ENCODE data around the gene ARHGAP10.

The ARHGAP10 gene

DNA sequence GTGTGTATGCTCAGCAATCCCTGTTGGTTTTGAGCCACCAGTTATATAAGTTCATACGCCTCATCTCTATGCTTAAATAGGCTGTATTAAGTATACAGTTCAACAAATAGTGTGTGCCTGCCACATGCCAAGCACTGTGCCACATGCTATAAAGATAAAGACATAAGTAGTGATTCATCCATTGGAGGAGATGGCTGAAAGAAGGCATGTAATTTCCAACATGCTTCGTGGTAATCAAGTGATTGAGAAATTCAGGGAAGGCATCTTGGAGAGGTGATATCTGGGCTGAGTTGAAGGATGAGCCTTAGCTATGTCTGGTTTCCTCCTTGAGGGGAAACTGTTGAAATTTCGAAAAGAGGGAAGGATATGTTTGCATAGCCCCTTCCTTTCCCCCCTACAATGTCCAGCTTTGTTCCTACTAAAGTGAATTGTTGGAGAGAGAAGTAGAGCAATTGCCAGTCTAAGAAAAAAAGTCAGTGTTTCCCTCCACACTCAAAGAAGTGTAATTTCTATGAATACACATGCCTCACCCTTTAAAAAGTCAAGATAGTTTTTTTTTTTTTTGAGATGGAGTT, 96.5 kb downstream of the ARHGAP10 start:
- DNase-seq: no peak

DNA sequence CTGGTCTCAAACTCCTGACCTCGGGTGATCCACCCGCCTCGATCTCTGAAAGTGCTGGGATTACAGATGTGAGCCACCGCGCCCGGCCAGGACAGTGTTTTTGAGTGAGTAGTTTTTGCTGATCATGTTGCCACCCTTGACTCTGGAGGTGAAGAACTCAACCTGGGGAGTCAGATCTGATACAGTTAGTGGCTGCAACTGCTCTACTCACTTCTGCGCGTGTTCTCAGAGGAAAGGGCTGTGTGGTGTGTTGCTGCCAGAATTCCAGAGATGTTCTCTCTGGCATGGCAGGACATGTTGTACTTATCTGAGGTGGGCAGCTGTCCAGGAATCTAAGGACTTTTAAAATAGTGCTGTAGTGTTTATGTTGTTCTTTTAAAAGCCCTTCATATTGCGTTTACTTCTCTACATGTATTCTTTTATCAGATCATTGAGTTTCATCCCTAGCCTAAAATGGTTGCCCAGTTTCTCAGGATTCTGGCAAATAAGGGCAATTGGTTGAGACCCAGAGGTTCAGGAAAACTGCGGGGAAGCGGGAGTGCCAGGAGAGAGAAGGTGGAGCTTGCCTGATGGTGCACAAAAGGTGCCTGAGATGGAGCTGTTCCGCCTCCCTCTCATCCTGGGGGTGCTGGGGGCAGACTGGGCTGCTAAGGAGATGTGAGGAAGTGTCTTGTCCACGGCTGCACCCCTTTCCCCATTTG, 97.7 kb downstream of the ARHGAP10 start:
- DNase-seq: no peak

DNA sequence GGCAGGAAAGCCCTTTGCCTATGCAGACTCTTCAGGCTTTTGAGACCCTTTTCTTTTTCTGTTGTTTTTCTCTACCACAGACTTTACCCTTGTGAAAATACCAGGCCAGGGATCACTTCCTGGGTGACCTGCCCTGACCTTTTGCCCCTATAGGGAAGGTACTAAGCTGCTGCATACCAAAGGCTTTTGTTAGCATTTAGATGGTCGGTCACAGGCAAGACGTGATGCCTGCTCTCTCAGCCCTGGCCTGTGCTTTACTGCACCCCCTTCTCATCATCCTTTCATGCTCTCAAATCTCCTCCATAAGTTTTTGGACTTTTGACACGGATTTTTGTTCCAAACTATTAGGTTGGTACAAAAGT, 98.2 kb downstream of the ARHGAP10 start:
- no peak for DNase-seq

DNA sequence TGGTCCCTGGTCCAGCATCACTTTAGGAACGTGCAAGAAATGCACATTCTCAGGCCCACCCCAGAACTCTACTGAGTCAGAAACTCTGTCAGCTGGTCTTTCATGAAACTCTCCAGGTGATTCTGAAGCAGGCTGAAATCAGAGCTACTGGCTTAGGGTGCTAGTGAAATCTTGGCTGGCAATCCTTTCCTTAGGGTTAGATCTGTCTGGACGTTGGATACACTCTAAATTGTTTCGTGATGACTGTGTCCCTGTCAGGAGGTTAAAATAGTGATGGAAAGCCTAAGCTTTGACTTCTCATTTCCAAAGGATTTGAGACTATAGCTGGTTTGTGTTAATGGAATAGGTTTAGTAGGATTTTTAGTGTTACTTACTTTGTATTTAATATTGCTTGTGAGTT, 99.1 kb downstream of the ARHGAP10 start:
- DNase-seq: no peak

DNA sequence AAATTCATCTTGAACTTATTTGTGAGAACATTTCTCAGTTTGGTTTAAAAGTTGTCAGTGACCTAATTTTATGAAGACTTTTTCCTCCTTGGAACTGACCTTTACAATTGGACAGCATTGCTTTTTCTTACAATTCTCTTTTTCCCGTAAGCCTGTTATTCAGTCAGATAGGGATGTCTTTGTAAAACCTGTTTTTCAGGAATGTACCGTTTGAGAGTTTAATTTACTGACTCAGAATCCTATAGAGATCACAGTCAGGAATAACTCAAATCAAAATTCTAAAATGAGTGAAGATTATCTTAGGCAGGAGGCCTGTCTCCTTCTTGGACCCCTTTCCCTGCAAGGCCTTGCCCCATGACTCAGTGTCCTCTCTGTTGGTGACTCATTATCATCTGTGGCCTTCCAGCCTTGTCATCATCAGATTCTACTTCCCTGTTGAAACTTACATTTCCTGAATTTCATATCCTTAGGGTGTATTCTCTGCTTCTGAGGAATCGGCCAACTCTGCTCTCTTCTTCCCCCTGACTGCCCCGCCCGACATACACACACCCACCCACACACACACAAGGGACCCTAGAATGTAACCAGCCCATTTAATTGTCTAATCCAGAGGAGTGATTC, 99.8 kb downstream of the ARHGAP10 start:
- DNase-seq: peak; percentile 63

DNA sequence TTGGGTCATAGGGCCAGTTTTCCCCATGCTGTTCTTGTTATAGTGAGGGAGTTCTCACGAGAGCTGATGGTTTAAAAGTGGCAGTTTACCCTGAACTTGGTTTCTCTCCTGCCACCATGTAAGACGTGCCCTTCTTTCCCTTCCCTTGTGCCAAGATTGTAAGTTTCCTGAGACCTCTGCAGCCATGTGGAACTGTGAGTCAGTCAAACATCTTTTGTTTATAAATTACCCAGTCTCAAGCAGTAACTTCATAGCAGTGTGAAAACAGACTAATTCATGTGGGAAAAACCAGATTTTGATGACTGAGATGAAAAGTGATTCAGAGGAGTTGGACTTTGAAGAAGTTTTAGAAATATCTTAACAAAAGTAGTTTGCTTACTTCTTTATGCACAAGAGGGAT, 101.4 kb downstream of the ARHGAP10 start:
- no peak for DNase-seq

DNA sequence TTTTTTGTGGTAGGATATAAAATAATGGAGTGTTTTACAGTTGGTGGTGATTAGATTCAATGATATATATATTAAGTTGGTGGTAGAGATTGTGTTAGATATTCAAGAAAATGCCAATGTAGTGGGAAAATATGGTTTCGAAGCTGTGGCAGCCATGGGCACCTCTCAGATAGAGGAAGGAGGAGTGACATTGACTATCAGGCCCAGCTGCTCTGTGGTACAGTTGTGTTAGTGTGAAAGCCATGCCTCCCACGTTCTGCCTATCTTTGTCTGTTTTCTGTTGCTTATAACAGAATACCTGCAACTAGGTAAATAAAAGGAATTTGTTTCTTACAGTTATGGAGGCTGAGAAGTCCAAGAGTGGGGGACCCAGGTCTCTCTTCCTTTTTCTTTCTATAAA, 101.9 kb downstream of the ARHGAP10 start:
- no peak for DNase-seq

DNA sequence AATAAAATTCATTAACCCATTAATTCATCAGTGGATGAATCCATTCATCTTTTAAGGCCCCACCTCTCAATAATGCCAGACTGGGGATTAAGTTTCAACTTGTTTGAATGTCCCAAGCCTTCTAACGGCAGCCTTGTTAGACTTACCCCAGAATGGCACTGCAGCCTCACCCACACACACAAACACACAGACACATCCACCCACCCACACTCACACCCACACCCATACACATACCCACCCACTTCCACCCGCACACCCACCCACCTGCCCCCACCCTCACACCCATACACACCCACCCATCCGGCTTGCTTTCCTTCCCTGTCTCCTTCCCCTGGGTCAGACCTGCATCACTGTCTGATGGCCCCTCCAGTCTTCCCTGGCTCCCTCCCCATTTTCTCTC, 102.6 kb downstream of the ARHGAP10 start:
- no peak for DNase-seq

DNA sequence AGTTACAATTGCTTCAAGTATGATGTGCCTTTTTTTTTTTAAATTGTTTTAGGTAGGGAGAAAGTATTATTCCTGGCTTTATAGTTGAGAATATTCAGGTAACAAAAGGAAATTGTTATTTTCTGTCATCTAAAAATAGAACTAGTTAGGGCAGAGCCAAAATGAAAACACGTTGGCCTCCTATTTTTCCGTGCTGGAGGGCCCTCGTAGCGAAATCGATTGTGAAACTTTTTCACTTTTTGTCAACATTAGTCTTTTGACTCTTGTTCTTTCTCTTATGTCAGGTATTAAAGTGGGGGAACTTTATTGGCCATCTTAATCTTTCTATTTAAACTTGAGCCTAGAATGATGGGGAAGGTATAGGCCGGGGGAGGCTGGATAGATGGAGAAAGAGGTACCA, 104.9 kb downstream of the ARHGAP10 start:
- DNase-seq: no peak

DNA sequence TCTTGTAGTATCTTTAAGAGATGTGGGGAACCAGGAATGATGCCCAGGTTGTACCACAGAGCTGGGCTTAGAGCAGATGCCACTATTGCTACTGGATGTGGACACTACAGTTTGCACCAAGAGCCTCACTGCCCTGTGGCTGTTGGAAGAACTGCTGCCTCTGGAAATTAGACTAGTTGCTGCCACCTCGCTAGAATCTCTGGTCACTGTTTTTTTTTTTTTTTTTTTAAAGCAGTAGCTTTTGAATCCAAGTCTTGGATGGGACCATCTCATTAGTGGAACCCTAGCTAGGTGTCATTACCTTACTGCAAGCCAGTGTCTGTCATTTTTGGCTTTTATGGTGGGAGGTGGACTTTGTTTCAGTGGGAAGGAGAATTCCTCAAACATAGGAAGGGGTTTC, 105.5 kb downstream of the ARHGAP10 start:
- DNase-seq: no peak

DNA sequence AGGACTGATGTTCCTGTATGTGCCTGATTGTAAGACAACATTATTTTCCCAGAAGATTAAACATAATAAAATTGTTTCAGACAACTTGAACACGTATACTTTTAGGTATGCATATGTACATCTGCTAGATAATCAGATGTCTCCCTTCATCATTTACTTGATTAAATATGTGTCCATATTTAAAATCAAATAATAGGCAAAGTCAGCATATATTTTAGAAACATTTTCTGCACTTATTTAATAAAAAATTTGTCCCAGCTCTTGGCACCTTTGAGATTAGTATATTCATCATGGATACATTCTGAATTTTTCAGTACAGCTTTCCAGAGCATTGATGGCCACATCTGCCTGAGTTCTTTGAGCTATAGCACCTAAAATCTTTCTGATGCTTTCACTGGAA, 106.0 kb downstream of the ARHGAP10 start:
- no peak for DNase-seq

DNA sequence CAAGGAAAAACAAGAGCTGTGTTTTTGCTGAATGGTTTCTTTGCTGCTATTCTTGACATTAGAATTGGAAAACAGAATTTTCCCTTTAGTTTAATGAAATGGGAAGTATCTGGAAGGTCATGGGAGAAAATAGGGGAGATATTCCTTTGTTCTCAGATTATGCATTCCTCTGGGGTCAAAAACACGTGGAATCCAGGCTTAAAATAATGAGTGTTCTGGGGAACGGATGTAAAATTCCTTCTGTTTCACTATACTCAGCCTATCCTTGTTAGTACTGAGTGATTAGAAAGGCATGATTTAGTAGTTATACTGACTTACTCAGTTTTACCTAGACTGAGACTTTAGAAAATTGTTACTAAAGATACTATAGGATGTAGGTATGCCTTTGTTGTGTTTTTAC, 107.3 kb downstream of the ARHGAP10 start:
- DNase-seq: no peak

DNA sequence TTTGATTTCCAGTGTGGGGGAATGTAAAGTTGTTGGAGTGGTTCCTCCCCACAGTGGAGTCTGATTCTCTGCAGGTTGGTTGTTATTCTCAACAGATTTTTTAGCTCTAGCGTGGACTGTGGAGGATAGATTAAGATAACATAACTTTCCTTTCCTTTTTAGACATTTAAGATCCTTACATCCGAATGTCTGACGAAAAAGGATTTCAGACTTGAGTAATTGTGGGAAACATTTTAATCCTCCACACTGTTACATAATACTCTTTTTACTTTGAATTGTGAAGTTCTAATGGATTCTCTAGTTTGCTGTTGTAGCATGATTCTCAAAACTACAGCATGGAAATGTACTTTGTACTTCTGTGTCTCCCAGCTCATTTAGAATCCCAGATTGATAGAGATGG, 107.8 kb downstream of the ARHGAP10 start:
- DNase-seq: no peak

DNA sequence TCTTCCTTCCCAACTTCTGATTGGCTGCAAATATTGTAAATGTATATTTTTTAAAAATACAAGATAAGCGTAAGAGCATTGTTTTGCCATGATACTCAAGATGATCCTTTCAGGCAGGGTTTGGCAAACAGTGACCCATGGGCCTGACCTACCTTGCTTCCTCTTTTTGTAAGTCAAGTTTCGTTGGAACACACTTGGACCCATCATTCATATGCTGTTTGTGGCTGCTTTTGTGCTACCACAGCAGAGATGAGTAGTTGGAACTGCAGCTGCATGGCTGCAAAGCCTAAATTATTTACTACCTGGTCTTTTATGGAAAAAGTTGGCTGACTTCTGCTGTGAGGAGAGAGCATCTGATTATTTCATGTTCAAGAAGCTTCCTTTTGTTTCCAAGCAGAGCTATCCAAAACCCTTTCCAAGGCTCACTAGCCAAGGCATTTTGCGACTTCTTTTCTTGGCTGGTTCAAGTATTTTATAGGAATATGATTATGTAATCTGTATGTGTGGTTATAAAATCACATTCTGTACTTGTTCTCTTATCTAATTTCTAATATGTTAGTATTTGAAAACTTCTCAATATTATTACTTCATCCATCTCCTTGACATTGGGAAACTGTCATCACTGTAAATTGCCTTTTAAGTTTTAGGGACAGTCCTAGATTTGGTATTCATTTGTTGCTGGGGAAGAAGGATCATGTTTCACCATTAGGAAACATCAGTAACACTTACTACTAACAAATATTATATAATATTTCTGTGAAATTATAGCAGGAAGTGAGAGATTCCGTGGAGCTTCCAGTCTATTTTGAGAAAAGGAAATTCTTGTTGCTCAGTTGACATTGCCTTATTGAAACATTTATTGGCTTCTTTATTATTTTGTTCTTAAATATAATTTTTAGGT, 109.2 kb downstream of the ARHGAP10 start:
- no peak for DNase-seq

DNA sequence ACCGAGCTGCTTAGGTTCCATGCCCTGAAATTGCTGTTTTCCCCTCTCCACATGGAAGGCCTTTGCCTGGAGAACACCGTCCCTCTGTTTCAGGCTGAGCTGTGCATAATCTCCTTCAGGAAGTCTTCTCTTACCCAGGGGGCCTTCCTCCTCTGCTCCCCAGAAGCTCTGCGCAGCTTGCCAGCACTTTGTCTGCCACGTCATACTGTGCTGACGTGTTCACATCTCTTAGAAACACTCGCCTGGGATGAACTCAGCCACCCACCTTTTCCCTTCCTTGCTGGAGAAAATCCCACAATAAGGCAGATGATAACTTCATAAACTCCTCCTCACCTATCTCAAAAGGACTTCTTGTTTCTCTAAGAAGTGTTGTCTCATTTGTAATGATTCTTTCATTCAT, 110.7 kb downstream of the ARHGAP10 start:
- no peak for DNase-seq

DNA sequence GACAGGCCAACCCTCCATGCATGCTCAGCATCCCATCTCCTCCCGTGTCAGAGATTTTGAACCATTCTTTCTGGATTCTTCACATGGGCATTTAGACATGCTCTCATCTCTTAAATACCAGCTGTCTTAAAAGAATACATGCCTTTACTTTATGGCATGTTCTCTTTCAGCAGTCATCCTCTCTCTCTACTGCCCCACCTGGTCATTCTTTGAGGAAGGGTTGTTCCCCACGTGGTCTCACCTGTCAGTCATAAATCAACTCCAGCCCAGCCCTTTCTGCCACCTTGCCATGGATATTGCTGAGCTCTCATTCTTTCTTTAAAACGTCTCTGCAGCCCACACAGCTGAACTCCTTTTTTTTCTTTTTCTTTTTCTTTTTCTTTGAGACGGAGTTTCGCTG, 111.3 kb downstream of the ARHGAP10 start:
- DNase-seq: no peak

DNA sequence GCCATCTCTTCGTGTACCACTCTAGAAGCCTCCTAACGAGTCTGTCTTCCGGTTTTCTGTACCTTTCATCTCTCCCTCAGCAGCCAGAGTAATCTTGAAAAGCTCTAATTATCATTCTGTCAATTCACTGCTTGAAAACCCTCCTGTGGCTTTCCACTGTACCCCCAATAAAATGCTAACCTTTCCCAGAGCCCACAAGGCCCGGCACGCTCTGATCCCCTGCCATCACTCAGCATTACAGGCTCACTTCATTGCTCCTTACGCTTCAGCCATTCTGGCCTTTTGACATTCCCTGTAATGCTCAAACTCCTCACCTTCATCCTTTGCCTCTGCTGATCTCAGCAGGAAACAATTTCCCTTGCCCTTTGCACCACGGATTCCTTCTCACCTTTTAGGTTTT, 112.9 kb downstream of the ARHGAP10 start:
- no peak for DNase-seq

DNA sequence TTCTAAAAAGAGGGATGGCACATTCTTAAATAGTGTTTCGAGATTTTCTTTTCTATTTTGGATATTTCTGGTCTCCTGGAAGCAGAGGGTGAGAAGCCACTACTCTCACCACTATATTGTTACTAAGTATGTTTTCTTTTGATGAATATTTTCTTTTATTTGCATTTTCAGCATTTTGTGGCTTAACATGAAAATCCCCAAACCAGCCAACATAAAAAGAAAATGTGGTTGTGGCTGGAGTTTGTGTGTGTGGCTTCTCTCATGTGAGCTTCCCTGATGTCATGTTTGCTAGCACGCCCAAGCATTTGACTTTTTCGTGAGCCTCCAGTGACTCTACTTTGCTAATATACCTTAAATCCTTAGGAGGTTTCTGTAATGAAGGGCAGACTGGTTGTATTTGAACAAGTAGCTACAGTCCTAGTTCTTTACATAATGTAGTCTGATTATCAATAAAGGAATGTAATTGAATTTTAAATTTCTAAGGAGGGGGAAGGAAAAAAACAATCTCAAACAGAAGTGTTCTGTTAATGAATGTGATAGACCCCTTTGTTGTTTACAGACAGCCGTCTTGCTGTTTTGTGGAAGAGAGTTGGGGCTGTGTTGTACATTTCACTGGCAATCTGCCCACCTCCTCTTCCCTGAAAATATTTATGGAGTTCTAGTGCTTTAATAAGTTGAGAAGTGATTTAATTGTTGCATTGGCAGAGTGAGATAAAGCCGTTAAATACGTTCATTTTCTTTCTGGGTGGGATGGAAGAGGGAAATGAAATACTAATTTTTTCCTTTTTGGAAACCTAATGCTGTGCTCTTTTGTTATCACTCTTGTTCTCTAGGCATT, 114.6 kb downstream of the ARHGAP10 start:
- no peak for DNase-seq

DNA sequence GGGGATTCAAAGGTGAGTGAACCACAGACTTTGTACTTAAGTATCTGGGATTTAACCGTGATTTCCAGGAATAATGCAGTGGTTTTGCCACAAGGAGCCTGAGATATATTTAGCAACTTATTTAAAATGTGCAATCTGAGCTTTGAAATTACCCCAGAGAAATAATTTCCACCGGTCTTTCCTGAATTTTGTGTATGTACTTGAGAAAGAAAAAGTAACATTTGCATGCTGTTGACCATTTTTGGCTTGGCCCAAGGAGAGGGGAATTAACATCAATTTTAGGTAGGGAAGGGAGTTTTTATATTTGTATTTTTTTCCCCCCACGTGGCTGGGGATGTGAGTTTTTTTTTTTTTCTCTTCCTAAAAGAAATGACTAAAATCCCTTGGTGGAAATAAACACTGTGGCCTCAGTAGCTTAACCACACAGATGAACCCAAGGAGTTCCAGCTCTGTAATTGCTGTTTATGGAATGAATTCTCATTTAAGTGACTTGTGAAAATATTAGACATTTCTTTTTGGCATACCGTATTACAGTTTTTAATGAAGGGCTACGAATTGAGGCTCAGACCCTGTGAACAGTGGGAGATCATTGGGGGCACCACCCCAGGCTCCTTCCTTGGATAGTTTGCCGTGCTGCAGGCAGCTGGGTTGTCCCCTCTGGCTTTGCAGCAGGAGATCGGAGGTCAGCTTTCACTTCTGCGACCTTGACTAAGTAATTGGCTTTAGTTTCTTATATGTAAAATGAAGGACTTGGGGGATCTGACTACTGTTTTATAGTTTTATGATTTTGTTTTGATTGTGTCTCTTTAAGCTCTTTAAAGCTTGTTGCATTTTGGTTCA, 116.1 kb downstream of the ARHGAP10 start:
- DNase-seq: no peak

DNA sequence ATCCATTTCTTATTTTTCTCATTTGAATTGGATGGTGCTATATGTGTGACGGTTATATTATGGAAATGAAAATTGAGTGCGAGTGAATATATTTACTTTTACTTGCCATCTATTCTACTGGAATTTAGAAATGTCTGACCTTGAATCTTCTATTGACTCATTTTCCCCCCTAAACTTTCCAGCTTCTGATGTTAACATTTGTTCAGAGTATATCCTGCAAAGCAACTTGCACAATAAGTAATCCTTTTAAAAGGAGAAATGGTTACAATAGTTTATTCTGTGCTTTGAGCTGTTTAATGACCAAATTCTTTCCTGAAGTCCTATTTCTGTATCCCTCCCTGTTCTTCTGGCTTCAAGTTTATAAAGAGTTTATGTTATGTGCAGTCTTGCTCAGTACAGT, 116.7 kb downstream of the ARHGAP10 start:
- DNase-seq: no peak

DNA sequence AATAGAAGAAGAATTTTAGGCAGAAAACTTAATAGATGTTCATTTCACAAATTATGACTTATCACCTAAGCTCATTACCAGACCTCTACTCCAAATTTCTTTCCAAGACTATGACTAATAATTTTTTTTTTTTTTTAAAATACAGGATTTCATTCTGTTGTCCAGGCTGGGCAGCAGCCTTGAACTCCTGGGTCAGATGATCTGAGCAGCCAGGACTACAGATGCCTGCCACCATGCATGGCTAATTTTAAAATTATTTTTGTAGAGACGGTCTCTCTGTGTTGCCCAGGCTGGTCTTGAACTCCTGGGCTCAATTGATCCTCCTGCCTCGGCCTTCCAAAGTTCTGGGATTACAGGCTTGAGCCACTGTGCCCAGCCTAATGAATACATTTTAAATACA, 119.2 kb downstream of the ARHGAP10 start:
- DNase-seq: no peak

DNA sequence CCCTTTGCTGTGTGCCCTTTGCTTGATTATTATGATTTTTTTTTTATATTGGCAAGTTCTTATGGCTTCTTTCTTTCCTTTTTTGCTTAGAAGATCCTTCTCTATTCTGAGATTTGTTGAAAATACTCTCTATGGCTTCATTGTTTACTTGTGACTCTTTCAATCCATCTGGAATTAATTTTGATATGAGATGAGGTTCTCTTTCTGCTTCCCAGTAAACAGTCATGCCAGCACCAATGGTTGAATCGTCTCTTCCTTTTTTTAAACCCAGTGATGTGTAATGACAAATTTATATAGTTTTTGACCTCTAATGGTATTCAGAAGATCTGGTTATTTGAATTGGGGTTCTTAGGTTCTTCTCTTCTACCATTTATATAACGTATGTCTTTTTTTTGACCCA, 121.8 kb downstream of the ARHGAP10 start:
- no peak for DNase-seq

Data from CD4-positive, alpha-beta T cell treated with Interferon gamma for 1 hour (primary cell).